K562 (cell line): ENCODE measurements around the gene STOML3. TPM values are rescaled to one million over a fixed set of nuclear protein-coding genes. Genes with fewer than 3 reads are reported as not detected.

Experiments
- BCLAF1 ChIP-seq, 2 experiments: fragments of 450-650 bp in 1 of 2; IDR thresholded peaks; 2 replicates each; pipeline ENCODE4 v1.6.1; 2011 to 2017; ENCODE audit warnings: low read depth in 2 of 2, antibody characterized with exemption in 1 of 2, borderline replicate concordance in 1 of 2, low read length in 1 of 2, mild to moderate bottlenecking in 1 of 2, mixed read lengths in 1 of 2; ENCODE audit not compliant: control insufficient read depth in 1 of 2
- CREM ChIP-seq: IDR thresholded peaks from 2 replicates; pipeline ENCODE4 v1.6.1; 2014; ENCODE audit warnings: antibody characterized with exemption, low read depth
- ELK1 ChIP-seq: sonication (generic); formaldehyde crosslinking; IDR thresholded peaks from 2 replicates; pipeline ENCODE4 v1.8.1; 2022; ENCODE audit warnings: missing genetic modification reagents
- FOXM1 ChIP-seq, 2 experiments: fragments of 450-650 bp in 1 of 2; sonication (generic) in 1 of 2; formaldehyde crosslinking in 1 of 2; IDR thresholded peaks; 2 replicates each; pipeline versions ENCODE4 v1.6.1 to v1.9.0; 2017 to 2022; ENCODE audit warnings: low read depth in 2 of 2, mild to moderate bottlenecking in 2 of 2, missing genetic modification reagents in 1 of 2, moderate library complexity in 1 of 2
- HDAC1 ChIP-seq, 2 experiments: fragments of 450-650 bp; IDR thresholded peaks; 2 replicates each; pipeline ENCODE4 v1.6.1; 2016 to 2017; ENCODE audit warnings: inconsistent platforms in 1 of 2, mild to moderate bottlenecking in 1 of 2, moderate library complexity in 1 of 2
- HMGXB4 ChIP-seq: sonication (generic); formaldehyde crosslinking; IDR thresholded peaks from 2 replicates; pipeline ENCODE4 v1.8.1; 2023; ENCODE audit warnings: mild to moderate bottlenecking, missing genetic modification reagents
- KDM5B ChIP-seq: fragments of 200-600 bp; sonication (generic); IDR thresholded peaks from 2 replicates; pipeline ENCODE4 v1.6.1; 2012; ENCODE audit warnings: low read depth, mild to moderate bottlenecking, moderate library complexity, low read length, control low read depth, inconsistent platforms; ENCODE audit not compliant: insufficient replicate concordance
- NBN ChIP-seq: fragments of 450-650 bp; IDR thresholded peaks from 2 replicates; pipeline ENCODE4 v1.6.1; 2016; ENCODE audit warnings: low read depth, mild to moderate bottlenecking
- PHB2 ChIP-seq: fragments of 450-650 bp; IDR thresholded peaks from 2 replicates; pipeline ENCODE4 v1.6.1; 2017; ENCODE audit warnings: low read depth
- PHF20 ChIP-seq: fragments of 450-650 bp; IDR thresholded peaks from 2 replicates; pipeline ENCODE4 v1.6.1; 2018; ENCODE audit not compliant: partially characterized antibody
- POLR2AphosphoS5 ChIP-seq: IDR thresholded peaks from 2 replicates; pipeline ENCODE4 v1.6.1; 2011; ENCODE audit warnings: mild to moderate bottlenecking, low read depth, low read length, moderate library complexity; ENCODE audit not compliant: control insufficient read depth, insufficient read depth
- RB1 ChIP-seq: fragments of 450-650 bp; IDR thresholded peaks from 2 replicates; pipeline ENCODE4 v1.6.1; 2017; ENCODE audit warnings: low read depth, mild to moderate bottlenecking
- RBM15 ChIP-seq: fragments of 200-400 bp; formaldehyde crosslinking; IDR thresholded peaks from 2 replicates; pipeline ENCODE4 v1.6.1; 2018; ENCODE audit warnings: mild to moderate bottlenecking, low read length, moderate library complexity; ENCODE audit not compliant: insufficient read depth
- STAG1 ChIP-seq: sonication (generic); formaldehyde crosslinking; IDR thresholded peaks from 2 replicates; pipeline ENCODE4 v1.5.0; 2020; ENCODE audit warnings: missing genetic modification reagents, borderline replicate concordance
- UBTF ChIP-seq, 2 experiments: IDR thresholded peaks; 2 replicates each; pipeline ENCODE4 v1.6.1; 2012; ENCODE audit warnings: improper control_type of control experiment in 2 of 2, low read depth in 2 of 2, low read length in 2 of 2, borderline replicate concordance in 1 of 2
- polyA plus RNA-seq, 8 experiments: library from polyadenylated mRNA; depleted of rRNA in 4 of 8; stranded (reverse) in 5 of 8; unstranded in 3 of 8; fragments of >200 nt; fragmentation: Nextera tagmentation in 2 of 8; fragmentation: Illumina TruSeq in 1 of 8; extraction: Ambion mirVana in 2 of 8; extraction: Trizol in 1 of 8; gene quantifications; 2 replicates each; pipeline versions ENCODE4 v1.2.1 to v1.2.3, GENCODE V29; 2011 to 2014; ENCODE audit warnings: inconsistent platforms in 1 of 8, missing spikeins in 1 of 8
- total RNA-seq, 7 experiments: library from RNA; depleted of rRNA in 6 of 7; stranded (reverse); fragments of >200 nt in 6 of 7; fragmentation: Illumina TruSeq in 2 of 7; extraction: Trizol in 2 of 7; gene quantifications; 2 replicates each; pipeline versions ENCODE4 v1.2.1 to v1.2.3, GENCODE V29; 2011 to 2021; ENCODE audit warnings: low replicate concordance in 1 of 7
- TF ChIP-seq, protein P1 (sequence below): sonication (generic); formaldehyde crosslinking; IDR thresholded peaks from 2 replicates; pipeline ENCODE4 v1.8.0; 2022; ENCODE audit warnings: mild to moderate bottlenecking, low read depth, missing genetic modification reagents

Gene STOML3
- total and polyA plus RNA-seq, 9 of the 15 experiments (the other 6 are each of a cell fraction or from before 2014, with no cell fraction given) = 0.04 TPM; not detected in 8

GRCh38 chr13:39037880-39038568 lies 47.4 kb upstream of the STOML3 start, which contains the start of the genes NHLRC3 and PROSER1 (continued):
- no peak for TF ChIP-seq BCLAF1 (IDR thresholded peaks at IDR 0.05; ENCODE audit: borderline replicate concordance in 1 of 2, control insufficient read depth in 1 of 2, low read depth in 2 of 2, low read length in 1 of 2)
- peak; percentile 40; the same call in 1 of the 2 replicates for TF ChIP-seq POLR2AphosphoS5
- TF ChIP-seq PHB2 = no peak
- TF ChIP-seq RBM15 = no peak
- TF ChIP-seq HMGXB4 (CRISPR knock-in tag) = no peak
- TF ChIP-seq, protein P1, sequence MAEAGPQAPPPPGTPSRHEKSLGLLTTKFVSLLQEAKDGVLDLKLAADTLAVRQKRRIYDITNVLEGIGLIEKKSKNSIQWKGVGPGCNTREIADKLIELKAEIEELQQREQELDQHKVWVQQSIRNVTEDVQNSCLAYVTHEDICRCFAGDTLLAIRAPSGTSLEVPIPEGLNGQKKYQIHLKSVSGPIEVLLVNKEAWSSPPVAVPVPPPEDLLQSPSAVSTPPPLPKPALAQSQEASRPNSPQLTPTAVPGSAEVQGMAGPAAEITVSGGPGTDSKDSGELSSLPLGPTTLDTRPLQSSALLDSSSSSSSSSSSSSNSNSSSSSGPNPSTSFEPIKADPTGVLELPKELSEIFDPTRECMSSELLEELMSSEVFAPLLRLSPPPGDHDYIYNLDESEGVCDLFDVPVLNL (CRISPR knock-in tag) = 0 out of 2 replicates have a peak, but pooled peaks have one; percentile 22
- TF ChIP-seq KDM5B = peak; percentile 67
- TF ChIP-seq HDAC1 (IDR thresholded peaks at IDR 0.05) = 0 out of 4 replicates have a peak, but pooled peaks of 1 of the 2 experiments have one; percentile 43
- no peak for TF ChIP-seq ELK1 (CRISPR knock-in tag)
- no peak for TF ChIP-seq FOXM1 (IDR thresholded peaks at IDR 0.05; ENCODE audit: low read depth)
- no peak for TF ChIP-seq FOXM1 (CRISPR knock-in tag; IDR thresholded peaks at IDR 0.05; ENCODE audit: low read depth)
- peak; percentile 96 for TF ChIP-seq CREM
- peak; percentile 64 for TF ChIP-seq PHF20
- TF ChIP-seq RB1 = peak; percentile 69; the same call in 1 of the 2 replicates
- TF ChIP-seq NBN = 0 out of 2 replicates have a peak, but pooled peaks have one; percentile 18
- no peak for TF ChIP-seq STAG1 (CRISPR knock-in tag)
- TF ChIP-seq UBTF (IDR thresholded peaks at IDR 0.05; ENCODE audit: borderline replicate concordance in 1 of 2, low read depth in 2 of 2, low read length in 2 of 2) = peak; percentile 6 to 11; a peak in 1 of 4 replicates
